Activated naive CD8-positive, alpha-beta T cell (primary cell): ENCODE measurements around the gene ARHGEF38.
"Not testable (repeated sequence)": the region's sequence is repeated elsewhere in the genome, so short reads cannot be mapped to it uniquely, and the experiment has no call there.

Source experiments
- H3K27ac Mint-ChIP-seq: one replicate; pipeline ENCODE4 v1.8.0; 2021; ENCODE audit warnings: mixed read lengths
- H3K27me3 Mint-ChIP-seq: one replicate; pipeline ENCODE4 v1.8.0; 2021; ENCODE audit warnings: mixed read lengths
- H3K36me3 Mint-ChIP-seq: one replicate; pipeline ENCODE4 v1.8.0; 2021; ENCODE audit warnings: mixed read lengths
- H3K4me1 Mint-ChIP-seq: one replicate; pipeline ENCODE4 v1.8.0; 2021; ENCODE audit warnings: low read depth, mixed read lengths
- H3K4me3 Mint-ChIP-seq: one replicate; pipeline ENCODE4 v1.8.0; 2021; ENCODE audit warnings: mild to moderate bottlenecking, mixed read lengths
- H3K9me3 Mint-ChIP-seq: one replicate; pipeline ENCODE4 v1.8.0; 2021; ENCODE audit warnings: low read depth, mixed read lengths

The ARHGEF38 gene

DNA sequence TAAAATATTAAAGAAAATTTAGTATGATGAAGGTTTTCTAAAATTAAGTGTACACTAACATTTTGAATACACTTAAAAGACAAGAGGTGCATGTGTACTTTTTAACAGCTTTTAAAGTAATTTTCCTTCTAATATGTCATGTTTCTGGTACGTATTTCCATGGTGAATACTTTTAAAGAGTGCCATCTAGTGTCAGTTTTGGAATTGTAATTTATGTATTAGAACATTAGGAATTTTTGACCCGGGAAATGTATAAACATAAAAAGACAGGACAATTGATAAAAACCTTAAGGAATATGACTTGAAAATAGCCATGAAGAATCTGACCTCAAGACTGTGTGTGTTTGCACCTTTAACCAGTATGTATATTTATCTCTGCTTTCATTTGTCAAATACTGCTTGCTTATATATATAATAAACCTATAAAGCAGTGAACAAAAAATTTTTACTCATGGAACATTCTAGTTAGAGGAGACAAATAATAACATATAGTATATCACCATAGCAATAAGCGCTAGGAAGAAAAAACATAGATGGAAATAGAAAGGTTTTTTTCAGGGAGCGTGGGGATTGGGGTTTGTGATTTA lies 163.4 kb downstream of the ARHGEF38 start:
- Mint-ChIP-seq H3K27me3 (no peaks in the 10 kb centered on the region), H3K27ac (no peak overlapping the region), H3K4me3 (no peak overlapping the region), H3K9me3 (no peaks in the 10 kb centered on the region), H3K36me3 (no peaks in the 10 kb centered on the region), H3K4me1 (peaks cover 3% of the 10 kb centered on the region)

DNA sequence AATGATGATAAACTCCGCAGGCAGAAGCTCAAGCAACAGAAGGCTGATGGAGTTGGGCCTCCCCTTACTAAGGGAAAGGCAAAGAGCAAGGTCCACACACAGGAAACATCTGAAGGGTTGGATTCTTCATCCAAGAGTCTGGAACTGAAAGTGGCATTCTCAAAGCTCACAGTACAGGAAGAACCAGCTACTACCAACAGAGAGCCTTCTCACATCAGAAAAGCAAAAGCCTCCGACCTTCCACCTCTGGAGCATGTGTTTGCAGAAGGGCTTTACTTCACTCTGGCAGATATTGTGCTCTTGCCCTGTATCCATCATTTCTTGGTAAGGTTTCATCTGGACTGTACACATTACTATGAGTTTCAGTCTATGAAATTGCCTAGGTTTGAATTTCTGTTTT lies 166.8 kb downstream of the ARHGEF38 start:
- Mint-ChIP-seq H3K27me3 (no peaks in the 10 kb centered on the region), H3K4me3 (no peak overlapping the region), H3K9me3 (no peaks in the 10 kb centered on the region), H3K4me1 (peaks cover 3% of the 10 kb centered on the region), H3K36me3 (peaks cover 3% of the 10 kb centered on the region), H3K27ac (no peak overlapping the region)

DNA sequence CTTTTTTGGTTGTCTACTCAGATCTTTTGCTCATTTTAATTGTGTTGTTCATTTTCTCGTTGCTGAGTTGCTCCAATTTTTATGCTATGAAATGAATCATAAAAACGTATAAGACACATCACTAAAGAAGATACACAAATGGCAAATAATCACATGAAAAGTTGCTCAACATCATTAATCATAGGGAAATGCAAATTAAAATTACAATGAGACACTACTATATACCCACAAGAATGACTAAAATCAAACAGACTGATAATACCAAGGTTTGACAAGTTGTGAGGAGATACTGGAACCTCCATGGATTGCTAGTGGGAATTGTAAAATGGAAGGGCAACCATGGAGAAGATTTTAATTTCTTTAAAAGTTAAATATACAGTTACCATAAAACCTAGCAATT lies 173.2 kb downstream of the ARHGEF38 start:
- Mint-ChIP-seq H3K4me1 (no peaks in the 10 kb centered on the region), H3K27ac (no peak overlapping the region), H3K4me3 (no peak overlapping the region), H3K36me3 (peaks cover 27% of the 10 kb centered on the region), H3K9me3 (no peaks in the 10 kb centered on the region), H3K27me3 (no peaks in the 10 kb centered on the region)

DNA sequence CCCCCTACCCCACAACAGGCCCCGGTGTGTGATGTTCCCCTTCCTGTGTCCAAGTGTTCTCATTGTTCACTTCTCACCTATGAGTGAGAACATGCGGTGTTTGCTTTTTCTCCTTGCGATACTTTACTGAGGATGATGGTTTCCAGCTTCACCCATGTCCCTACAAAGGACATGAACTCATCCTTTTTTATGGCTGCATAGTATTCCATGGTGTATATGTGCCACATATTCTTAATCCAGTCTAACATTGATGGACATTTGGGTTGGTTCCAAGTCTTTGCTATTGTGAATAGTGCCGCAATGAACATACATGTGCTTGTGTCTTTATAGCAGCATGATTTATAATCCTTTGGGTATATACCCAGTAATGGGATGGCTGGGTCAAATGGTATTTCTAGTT lies 177.5 kb downstream of the ARHGEF38 start:
- H3K27ac Mint-ChIP-seq, H3K4me3 Mint-ChIP-seq, H3K9me3 Mint-ChIP-seq, H3K27me3 Mint-ChIP-seq, H3K4me1 Mint-ChIP-seq: not testable (repeated sequence)
- peaks cover 49% of the 10 kb centered on the region for H3K36me3 Mint-ChIP-seq
